ENCODE data around the gene GNG11.

The GNG11 gene

DNA sequence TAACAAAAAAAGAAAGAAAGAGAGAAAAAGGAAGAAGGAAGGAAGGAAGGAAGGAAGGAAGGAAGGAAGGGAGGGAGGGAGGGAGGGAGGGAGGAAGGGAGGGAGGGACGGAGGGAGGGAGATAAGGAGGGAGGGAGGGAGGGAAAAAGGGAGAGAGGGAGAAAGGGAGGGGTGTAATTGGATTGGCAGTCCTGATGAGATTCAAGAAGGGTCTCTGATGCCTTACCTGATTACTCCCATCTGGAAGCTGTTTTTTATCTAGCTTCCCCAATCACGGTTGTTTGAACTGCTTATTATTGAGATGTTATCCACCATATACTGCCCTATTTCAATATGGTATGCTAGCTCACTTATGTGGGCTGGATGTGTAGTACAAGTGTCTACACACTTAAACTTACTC, 27.3 kb downstream of the GNG11 start:
- no peak for DNase-seq

DNA sequence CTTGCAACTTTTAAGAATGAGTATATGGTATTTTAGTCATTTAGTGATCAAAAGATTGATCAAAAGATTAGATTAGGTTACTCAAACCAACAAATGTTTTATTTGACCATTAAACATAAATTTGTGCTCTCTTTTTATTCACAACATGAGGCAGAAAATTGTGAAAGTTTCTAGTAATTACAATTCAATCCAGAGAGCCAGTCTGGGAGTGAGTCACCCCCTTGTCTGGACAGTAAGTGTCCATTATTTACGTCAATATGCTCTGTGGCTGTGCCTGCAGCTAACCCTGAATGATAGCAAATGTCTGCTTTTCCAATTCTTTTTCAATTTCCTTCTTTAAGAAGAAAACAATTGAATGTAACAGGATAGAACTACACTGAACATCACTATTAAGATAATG, 27.9 kb downstream of the GNG11 start:
- DNase-seq: no peak

DNA sequence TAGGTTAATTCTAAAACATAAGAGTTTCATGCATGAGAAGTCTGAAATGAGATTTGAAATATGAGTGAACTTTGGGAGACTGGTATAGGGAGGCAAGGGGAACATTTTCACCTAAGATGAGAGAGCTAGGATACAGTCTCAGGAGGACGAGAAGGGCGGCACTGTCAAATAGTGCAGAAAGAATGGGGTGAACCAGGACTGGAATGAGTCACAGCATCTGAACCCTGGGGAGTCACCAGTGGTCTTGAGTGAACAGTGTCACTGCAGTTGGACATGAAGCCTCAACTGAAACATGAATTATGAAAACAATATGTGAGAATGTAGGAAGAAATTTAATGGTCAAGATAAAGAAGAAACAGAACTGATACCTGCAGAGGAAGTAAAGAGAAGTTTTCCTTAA, 33.8 kb downstream of the GNG11 start:
- no peak for DNase-seq

DNA sequence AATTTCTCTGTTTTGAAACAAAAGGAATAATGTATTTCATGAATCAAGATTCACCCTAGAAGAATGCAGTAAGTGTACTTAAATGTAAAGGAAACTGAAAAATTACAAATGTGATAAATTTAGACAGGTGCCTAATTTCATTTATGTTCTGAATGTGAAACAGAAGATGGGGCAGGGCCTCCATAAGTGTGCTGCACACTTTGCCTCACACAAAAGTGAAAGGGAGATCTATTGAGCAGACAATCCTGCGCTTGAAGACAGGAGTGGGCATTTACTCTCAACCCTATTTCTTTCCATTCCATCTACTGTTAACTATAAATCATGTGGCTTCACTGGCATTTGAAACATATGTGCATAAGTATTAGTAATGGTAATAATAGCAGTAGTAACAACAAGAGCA, 36.2 kb downstream of the GNG11 start:
- DNase-seq: no peak

DNA sequence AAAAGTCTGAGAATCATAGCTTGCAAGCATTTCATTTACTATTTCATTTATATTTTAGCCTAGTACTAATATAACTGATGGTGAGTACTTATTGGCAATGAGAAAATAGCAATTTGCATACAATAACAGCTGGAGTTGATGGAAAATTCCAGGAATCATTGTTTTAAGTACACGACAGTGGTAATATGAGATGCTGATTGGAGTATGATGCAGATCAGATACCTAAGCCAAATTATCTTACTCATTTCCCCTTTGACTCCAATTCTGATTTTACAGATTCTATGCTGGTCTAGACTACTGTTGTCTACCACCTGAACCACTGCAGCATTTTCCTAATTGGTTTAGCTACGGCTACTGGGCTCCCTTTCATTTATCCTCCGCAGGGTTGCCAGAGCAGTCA, 36.7 kb downstream of the GNG11 start:
- no peak for DNase-seq

DNA sequence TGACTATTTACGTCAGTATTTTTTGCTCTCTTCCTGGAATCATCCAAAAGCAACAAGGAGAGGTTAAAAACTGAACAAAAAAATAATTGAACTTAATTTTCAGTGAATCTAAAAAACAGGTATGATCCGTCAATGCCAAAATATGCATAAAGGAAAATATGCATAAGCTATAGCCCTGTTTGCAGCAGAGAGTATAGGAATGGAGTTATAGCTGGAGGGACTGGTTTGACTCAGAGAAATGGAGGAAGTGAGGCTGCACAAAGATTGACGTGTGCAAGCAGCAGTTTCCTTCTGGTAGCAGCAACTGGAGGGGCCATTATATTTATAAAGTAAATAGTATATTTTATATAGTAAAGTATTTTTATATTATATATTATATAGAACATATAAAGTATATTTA, 37.1 kb downstream of the GNG11 start:
- no peak for DNase-seq

DNA sequence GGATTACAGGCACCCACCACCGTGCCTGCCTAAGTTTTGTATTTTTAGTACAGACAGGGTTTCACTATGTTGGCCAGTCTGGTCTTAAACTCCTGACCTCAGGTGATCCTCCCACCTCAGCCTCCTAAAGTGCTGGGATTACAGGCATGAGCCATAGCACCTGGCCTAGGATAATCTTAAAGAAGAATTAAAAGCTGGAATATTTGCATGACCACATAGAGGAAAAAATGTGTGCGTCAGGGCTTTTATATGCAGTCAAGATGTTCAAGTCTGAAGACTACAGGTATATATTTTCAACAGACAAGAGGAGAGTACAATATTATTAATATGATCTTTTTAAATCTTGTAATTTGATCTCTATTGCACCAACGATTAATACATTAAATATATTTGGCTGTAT, 39.5 kb downstream of the GNG11 start:
- DNase-seq: no peak

DNA sequence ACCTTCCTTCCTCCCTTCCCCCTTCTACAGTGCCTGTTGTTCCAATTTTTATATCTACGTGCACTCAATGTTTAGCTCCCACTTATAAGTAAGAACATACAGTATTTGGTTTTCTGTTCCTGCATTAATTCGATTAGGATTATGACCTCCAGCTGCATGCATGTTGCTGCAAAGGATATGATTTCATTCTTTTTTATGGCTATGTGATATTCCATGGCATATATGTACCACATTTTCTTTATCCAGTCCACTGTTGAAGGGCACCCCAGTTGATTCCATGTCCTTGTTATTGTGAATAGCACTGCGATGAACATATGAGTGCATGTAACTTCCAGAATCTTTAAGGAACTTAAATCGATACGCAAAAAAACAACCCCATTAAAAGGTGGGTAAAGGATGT, 42.7 kb downstream of the GNG11 start:
- DNase-seq: no peak

DNA sequence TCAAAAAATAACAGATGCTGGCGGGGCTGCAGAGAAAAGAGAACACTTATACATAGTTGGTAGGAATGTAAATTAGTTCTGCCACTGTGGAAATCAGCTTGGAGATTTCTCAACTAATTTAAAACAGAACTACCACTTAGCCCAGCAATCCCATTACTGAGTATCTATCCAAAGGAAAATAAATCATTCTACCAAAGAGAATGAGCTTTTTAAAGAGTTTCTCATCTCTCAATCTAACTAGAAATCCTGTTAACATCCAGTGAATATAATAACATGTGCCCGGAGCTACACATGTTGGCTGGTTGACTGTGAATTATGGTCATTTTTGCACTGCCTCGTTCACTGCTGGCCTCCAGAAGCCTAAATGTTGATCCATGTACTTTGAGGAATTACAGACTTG, 43.3 kb downstream of the GNG11 start:
- no peak for DNase-seq

DNA sequence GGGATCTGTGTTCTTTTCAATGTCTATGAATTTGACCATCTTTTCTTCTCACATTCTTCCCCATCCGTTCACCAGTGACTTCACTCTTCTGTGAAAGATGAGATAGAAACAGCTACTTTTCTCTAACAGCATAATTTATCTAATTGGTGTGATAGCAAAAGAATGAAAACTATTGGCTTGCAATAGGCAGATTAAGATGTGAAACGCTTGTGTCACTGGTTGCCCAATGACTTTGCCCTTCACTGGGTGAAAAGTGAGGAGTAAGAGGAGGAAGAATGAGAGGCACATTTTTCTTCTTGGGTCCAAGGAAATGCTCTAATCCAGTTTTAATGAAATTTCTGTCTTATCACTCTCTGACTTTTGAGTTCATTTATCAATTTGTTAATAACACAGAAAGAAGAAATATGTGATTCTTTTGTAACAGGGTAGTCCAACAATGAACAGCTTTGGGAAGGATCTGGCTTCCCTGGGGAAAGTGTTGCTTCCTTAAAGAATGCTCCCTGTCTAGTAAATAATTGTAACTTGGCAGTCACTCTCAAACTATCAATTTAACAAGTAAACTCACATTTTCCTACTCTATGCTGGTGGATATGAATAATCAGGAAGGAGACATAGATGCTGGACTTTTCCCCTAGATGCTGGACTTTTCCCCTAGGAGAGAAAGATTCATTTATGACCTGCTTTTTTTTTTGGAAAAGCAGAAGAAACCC, 47.5 kb downstream of the GNG11 start:
- no peak for DNase-seq

DNA sequence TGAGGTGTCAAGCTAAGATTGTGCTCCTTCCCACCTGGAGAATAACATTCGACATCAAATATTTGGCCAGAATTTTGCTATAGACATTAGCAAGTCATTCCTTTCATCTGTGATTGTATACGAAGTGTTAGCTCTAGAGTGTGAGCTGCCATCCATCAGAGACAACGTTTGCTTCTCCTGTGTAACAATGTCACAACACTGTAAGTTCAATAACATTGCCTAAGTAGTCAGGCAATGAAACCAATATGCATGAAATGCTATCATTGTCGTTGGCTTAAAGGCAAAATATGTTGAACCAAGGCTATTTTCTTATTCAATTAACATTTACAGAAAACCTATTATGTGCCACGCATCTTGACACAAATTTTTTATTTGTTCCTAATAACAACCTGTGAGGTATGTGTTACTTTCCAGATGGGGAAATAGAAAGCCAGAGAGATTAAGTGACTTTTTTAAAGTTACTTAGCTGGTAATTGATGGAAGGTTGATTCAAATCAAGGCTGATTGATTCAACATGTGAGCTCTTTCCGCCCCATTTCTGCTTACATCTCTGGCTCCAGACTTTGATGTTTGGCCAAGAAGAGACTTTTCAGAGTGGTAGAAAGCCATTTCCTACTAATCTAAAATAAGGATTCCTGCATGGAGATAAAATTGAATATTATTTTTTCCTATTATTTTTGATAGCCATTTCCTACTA, 50.6 kb downstream of the GNG11 start:
- no peak for DNase-seq

DNA sequence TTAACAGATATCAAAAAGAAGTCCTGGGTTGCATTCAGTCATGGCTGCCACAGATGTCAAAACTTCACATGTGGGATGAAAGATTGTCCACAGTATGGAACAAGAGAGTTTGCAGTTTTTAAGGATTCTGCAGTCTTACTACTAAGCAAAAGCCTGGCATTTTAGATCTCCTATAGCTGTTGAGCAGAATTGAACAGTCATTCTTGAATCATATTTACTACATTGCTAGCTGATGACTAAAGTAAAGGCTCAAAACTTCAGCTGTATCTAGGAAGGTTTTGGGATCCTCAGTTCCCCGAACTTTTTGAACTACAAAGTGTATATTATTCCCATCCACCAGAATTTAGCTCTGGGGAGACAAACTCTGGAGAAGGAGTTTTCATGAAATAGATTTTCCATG, 51.6 kb downstream of the GNG11 start:
- no peak for DNase-seq

DNA sequence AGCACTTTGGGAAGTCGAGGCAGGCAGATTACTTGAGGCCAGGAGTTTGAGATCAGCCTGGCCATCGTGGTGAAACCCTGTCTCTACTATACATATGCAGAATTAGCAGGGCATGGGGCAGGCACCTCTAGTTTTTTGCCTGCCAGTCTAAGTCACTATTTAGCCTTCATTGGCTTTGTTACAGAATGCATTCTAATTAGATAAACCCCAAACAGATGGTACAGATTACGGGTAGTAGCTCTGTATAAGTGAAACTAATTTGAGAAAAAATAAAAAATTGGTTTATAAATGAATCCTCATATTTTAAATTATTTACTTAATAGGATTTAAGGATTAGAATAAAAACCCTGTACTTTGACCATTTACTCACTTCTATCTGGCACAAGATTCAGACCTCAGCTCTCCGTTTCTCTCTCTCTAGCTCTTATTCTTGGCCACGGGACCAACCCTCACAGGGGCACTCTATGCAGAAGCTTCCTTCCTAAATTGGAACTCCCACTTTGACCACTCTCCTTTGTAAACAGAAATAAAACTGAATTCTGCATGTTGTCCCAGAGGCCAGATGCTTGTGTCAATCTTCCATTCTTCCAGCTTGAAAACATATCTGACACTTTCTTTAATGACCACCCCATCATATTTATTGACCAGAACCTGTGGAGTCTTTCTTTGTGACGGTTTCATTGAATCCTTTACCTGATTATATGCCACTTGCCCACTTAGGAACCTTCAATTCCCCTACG, 55.8 kb downstream of the GNG11 start:
- no peak for DNase-seq
